Right lobe of liver (tissue), 4 donors: ENCODE data around the gene ANKFN1.

Experiments used
- CTCF ChIP-seq, 4 donors: fragments of 200-600 bp in 3 of 4; fragments of 450-650 bp in 1 of 4; IDR thresholded peaks; one replicate each; pipeline versions ENCODE4 v1.5.1 to v1.8.0; 2016 to 2022; ENCODE audit warnings: antibody characterized with exemption in 4 of 4, mild to moderate bottlenecking in 2 of 4
- POLR2A ChIP-seq: fragments of 450-650 bp; IDR thresholded peaks from one replicate; pipeline ENCODE4 v1.6.1; 2017; ENCODE audit warnings: antibody characterized with exemption, mild to moderate bottlenecking
- donor health status: DM: no; HTN: no; CAD: no.
- donor health status: DM: no; HTN: no; CAD: no.
- donor health status: DM: no; HTN: yes; CAD: no.

GRCh38 chr17:56393156-56393555 lies 239.9 kb downstream of the ANKFN1 start:
- no peak for TF ChIP-seq POLR2A
- TF ChIP-seq CTCF (IDR thresholded peaks at IDR 0.05): no peak
